Loucy (cell line): Measurements from ENCODE around the gene MYBPC2.

ENCODE experiments used
- H2AFZ ChIP-seq: fragments of 200-600 bp; sonication (generic); 2 replicates; pipeline ENCODE4 v1.6.0; 2016; ENCODE audit warnings: antibody characterized with exemption, mild to moderate bottlenecking, low read length, moderate library complexity
- H3F3A ChIP-seq: fragments of 200-600 bp; 2 replicates; pipeline ENCODE4 v1.6.0; 2016; ENCODE audit warnings: antibody characterized with exemption, low read depth, mild to moderate bottlenecking
- H3K27me3 ChIP-seq: fragments of 200-600 bp; sonication (generic); 2 replicates; pipeline ENCODE4 v1.6.1; 2014; ENCODE audit warnings: low read length, mild to moderate bottlenecking; ENCODE audit not compliant: insufficient read depth, poor library complexity, severe bottlenecking
- H3K36me3 ChIP-seq: fragments of 200-600 bp; sonication (generic); 2 replicates; pipeline ENCODE4 v1.6.1; 2016; ENCODE audit warnings: low read length; ENCODE audit not compliant: insufficient read depth
- H3K4me1 ChIP-seq: fragments of 200-600 bp; sonication (generic); 2 replicates; pipeline ENCODE4 v1.5.1; 2014; ENCODE audit warnings: low read length, mild to moderate bottlenecking; ENCODE audit not compliant: insufficient read depth, poor library complexity, severe bottlenecking
- H3K4me2 ChIP-seq: fragments of 200-600 bp; sonication (generic); 2 replicates; pipeline ENCODE4 v1.6.0; 2014; ENCODE audit warnings: antibody characterized with exemption, low read length, low read depth, mild to moderate bottlenecking; ENCODE audit not compliant: poor library complexity, severe bottlenecking
- H3K4me3 ChIP-seq: fragments of 200-600 bp; sonication (generic); 2 replicates; pipeline ENCODE4 v1.5.1; 2014; ENCODE audit warnings: low read length, mild to moderate bottlenecking, mixed read lengths; ENCODE audit not compliant: poor library complexity, severe bottlenecking
- H3K79me2 ChIP-seq: fragments of 200-600 bp; sonication (generic); 2 replicates; pipeline ENCODE4 v1.6.1; 2014; ENCODE audit warnings: low read length; ENCODE audit not compliant: insufficient read depth
- H3K9ac ChIP-seq: fragments of 200-600 bp; sonication (generic); 2 replicates; pipeline ENCODE4 v1.6.0; 2014; ENCODE audit warnings: mild to moderate bottlenecking, low read depth, low read length, moderate library complexity; ENCODE audit not compliant: poor library complexity, severe bottlenecking
- H3K9me2 ChIP-seq: fragments of 200-600 bp; sonication (generic); replicated peaks from 2 replicates; pipeline ENCODE4 v1.6.1; 2016; ENCODE audit warnings: low read depth, low read length, mixed read lengths
- H3K9me3 ChIP-seq: fragments of 200-600 bp; sonication (generic); 2 replicates; pipeline ENCODE4 v1.6.1; 2014; ENCODE audit warnings: mild to moderate bottlenecking, antibody characterized with exemption, low read length, low read depth; ENCODE audit not compliant: insufficient read depth
- H4K20me1 ChIP-seq: fragments of 200-600 bp; sonication (generic); 2 replicates; pipeline ENCODE4 v1.6.0; 2014; ENCODE audit warnings: antibody characterized with exemption, low read length, mild to moderate bottlenecking; ENCODE audit not compliant: insufficient read depth, poor library complexity, severe bottlenecking
- EZH2phosphoT487 ChIP-seq: fragments of 200-600 bp; IDR thresholded peaks from 2 replicates; pipeline ENCODE4 v1.6.1; 2018; ENCODE audit warnings: antibody characterized with exemption, mild to moderate bottlenecking, moderate library complexity, borderline replicate concordance
- TF ChIP-seq, protein P1 (sequence below): fragments of 200-600 bp; sonication (generic); conservative IDR thresholded peaks from 2 replicates; pipeline ENCODE4 v1.5.1; 2014; ENCODE audit warnings: mild to moderate bottlenecking, antibody characterized with exemption, low read length

The MYBPC2 gene

DNA sequence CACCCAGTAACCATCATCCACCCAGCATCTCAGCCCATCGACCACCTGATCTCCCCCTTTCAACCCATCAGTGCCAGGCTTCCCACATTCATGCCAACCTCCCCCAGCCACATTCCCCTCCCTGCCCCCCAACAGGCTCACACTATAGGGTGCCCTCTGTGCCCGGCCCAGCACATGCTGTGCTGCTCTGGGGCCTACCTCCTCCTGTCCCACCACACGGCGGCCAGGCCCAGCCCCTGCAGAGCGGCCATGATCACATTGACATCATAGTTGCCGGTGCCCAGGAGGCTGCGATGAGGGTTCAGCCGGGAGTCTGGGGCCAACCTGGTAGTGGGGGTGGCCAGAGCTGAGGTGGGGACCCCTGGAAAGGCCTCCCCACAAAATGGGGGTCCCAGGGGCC is 74.7 kb downstream of the MYBPC2 start:
- Histone ChIP-seq H2AFZ (no peak overlapping the region), H3K9me3 (no peaks in the 10 kb centered on the region), H4K20me1 (no peaks in the 10 kb centered on the region), H3K4me1 (peaks cover 8% of the 10 kb centered on the region), H3K36me3 (no peaks in the 10 kb centered on the region), H3K9ac (no peak overlapping the region), H3K9me2 (no peaks in the 10 kb centered on the region), H3K4me3 (no peak overlapping the region), H3K27me3 (no peaks in the 10 kb centered on the region), H3K4me2 (no peak overlapping the region), H3K79me2 (no peaks in the 10 kb centered on the region), H3F3A (no peaks in the 10 kb centered on the region)
- no peak for TF ChIP-seq EZH2phosphoT487
- TF ChIP-seq, protein P1, sequence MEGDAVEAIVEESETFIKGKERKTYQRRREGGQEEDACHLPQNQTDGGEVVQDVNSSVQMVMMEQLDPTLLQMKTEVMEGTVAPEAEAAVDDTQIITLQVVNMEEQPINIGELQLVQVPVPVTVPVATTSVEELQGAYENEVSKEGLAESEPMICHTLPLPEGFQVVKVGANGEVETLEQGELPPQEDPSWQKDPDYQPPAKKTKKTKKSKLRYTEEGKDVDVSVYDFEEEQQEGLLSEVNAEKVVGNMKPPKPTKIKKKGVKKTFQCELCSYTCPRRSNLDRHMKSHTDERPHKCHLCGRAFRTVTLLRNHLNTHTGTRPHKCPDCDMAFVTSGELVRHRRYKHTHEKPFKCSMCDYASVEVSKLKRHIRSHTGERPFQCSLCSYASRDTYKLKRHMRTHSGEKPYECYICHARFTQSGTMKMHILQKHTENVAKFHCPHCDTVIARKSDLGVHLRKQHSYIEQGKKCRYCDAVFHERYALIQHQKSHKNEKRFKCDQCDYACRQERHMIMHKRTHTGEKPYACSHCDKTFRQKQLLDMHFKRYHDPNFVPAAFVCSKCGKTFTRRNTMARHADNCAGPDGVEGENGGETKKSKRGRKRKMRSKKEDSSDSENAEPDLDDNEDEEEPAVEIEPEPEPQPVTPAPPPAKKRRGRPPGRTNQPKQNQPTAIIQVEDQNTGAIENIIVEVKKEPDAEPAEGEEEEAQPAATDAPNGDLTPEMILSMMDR = no peak

DNA sequence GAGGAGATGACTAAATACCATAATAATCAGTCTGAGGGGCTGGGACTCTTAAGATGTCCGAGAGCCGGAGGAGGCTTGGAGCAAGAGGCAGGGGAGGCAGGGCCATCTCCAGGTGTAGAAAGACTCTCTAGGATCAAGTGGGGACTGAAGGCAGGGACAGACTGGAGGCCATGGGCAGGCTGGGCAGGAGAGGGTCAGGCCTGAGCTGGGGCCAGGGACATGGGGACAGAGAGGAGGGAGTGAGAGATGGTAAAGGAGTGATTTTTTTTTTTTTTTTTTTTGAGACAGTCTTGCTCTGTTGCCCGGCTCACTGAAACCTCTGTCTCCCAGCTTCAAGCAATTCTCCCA is 76.1 kb downstream of the MYBPC2 start:
- H3K4me3 ChIP-seq = no peak overlapping the region
- no peak overlapping the region for H2AFZ ChIP-seq
- no peaks in the 10 kb centered on the region for H3K36me3 ChIP-seq
- H3K4me2 ChIP-seq = no peak overlapping the region
- no peak overlapping the region for H3K9ac ChIP-seq
- H3K9me3 ChIP-seq = no peaks in the 10 kb centered on the region
- H3K9me2 ChIP-seq = no peaks in the 10 kb centered on the region
- H3K79me2 ChIP-seq = no peaks in the 10 kb centered on the region
- H3K4me1 ChIP-seq = peaks cover 8% of the 10 kb centered on the region
- H4K20me1 ChIP-seq = no peaks in the 10 kb centered on the region
- no peaks in the 10 kb centered on the region for H3K27me3 ChIP-seq
- H3F3A ChIP-seq = no peaks in the 10 kb centered on the region
- no peak for TF ChIP-seq EZH2phosphoT487
- TF ChIP-seq, protein P1 = no peak

DNA sequence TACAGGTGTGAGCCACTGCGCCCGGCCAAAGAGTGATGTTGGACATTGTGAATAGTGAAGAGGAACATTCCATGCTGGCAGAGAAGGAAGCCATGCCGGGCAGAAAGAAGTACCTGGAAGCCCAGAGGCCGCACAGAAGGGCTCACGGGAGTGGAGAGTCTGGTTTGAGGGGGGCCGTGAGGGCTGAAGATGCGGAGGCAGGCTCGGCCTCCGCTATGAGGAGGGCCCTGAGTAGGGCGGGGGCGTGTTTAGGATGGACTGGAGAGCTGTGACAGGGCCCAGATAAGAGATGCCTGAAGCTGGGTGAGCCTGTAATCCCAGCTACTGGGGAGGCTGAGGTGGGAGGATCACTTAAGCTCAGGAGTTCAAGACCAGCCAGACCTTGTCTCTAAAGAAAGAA is 76.7 kb downstream of the MYBPC2 start:
- Histone ChIP-seq H3K27me3 (no peaks in the 10 kb centered on the region), H3K79me2 (no peaks in the 10 kb centered on the region), H3K9me2 (no peaks in the 10 kb centered on the region), H3F3A (no peaks in the 10 kb centered on the region), H3K4me2 (no peak overlapping the region), H3K9me3 (no peaks in the 10 kb centered on the region), H2AFZ (no peak overlapping the region), H3K4me3 (no peak overlapping the region), H4K20me1 (no peaks in the 10 kb centered on the region), H3K36me3 (no peaks in the 10 kb centered on the region), H3K9ac (no peak overlapping the region), H3K4me1 (peaks cover 8% of the 10 kb centered on the region)
- TF ChIP-seq, protein P1 = no peak
